CD4-positive, alpha-beta T cell treated with Interleukin-12 subunit alpha and Interleukin-12 subunit beta, for 1 hour (primary cell): ENCODE data around the gene TMEM245.

Experiments
- DNase-seq: peaks from one replicate; pipeline ENCODE4 v3.0.0-alpha.2; 2020

Gene TMEM245

DNA sequence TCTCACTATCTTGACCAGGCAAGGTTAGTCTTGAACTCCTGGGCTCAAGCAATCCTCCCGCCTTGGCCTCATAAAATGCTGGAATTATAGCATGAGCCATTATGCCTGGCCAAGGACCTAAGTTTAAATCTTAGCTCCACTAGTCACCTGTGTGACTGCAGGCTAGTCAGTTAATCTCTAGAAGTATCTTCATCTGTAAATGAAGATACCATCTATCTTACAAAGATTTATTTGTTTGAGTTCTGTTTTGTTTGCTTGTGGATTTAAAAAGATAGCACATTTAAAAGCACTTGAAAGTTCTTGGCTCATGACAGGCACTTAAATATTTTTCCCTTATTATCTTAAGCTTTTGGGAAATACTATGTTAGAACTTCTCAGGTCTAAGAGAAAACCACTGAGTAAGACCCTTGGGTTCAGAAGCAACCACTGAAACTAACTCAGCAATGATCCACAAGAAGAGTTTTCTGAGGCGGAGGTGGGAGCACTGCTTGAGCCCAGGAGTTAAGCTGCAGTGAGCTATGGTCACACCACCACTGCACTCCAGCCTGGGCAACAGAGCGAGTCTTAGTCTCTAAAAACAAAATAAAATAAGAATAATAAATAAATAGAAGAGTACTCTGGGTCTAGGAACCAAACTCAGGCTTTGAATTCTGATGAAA, 19.1 kb downstream of the TMEM245 start:
- DNase-seq: no peak

DNA sequence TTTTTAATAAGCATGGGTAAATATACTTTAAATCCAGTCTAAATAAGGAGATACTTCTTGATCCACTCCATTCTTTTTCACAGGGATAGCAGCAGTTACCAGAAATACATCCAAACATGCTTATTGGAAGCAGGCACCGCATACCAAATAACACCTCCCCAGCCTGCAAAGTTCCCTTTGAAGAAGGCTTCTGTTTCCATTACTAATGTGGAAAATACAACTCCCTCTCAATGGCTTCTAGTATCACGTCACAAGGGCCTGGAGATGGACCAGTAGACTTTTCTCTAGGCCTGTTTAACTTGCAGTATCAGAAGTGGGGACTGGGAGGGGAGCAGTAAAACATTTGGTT, 20.8 kb downstream of the TMEM245 start:
- no peak for DNase-seq

DNA sequence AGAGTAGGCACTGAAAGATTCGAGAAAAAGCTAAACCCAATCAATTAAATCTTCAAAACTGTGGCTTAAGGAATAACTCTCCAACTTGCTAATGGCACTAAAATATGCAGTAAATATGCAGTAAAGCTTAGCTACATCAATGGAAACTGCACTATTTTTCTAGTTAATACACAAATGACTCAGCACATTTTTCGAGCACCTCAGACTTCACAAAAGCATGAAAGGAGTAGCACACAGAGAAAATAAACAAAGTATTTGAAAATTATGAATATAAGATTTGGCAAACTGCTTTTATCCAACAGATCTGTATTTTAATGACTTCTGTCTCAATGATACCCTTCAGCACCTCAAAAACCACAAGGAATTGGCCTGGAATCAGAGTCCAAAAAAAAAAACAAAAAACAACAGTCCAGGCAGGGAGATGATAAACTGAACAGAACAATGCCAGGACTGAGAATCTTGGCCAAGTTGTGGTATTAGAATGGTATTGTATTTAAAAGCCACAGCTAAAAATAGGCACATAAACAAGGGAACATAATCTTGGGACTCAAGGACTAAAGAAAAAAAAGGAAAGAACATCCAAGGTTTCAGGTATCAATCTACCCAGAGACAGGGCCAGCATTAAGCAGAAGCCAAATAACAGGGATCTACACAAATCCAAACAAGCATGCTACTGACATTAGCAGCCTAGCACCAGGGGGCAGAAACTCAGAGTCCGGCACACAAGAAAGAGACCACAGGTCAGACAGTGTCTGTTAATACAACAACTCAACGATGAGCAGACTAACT, 21.4 kb downstream of the TMEM245 start:
- no peak for DNase-seq

- DNase-seq: no peak
Observed at GRCh38 chr9:109097146-109097545, 22.6 kb downstream of the TMEM245 start.

DNA sequence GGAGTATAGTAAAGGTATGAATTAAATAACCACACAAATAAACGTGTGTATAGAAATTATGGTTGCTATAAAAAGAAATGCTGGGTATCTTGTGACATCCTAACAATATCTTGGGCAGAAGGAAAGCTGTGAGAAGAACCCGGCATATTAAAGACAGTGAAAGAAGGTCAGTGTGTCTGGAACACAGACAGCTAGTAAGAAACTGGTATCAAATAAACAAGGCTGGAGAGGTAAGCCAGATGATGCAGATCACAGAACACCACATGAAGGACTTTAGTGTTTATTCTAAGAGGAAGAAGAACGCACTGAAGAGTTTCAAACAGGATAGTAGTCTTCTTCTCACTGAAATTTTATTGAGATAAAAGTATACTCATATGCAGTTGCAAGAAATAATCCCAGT, 24.4 kb downstream of the TMEM245 start:
- DNase-seq: no peak

GRCh38 chr9:109094268-109094667, 25.5 kb downstream of the TMEM245 start:
- no peak for DNase-seq

DNA sequence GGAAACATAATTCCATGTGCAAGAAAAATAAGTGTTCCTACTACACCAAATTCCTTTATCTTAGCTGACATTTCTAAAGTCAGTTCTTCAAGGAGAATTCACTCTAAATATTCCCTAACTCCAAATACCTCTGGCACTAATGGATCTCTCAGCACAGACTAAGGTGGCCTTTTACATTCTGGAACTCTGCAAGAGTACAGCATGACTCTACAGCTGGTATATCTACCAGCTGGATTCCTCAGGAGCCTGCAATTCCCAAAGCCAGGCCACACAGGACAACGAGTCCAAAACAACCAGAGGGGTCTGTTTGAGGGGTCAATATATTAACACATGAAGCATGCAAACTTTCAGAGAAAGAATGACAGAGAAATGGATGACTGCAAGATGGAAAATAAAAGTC, 27.2 kb downstream of the TMEM245 start:
- DNase-seq: no peak

DNA sequence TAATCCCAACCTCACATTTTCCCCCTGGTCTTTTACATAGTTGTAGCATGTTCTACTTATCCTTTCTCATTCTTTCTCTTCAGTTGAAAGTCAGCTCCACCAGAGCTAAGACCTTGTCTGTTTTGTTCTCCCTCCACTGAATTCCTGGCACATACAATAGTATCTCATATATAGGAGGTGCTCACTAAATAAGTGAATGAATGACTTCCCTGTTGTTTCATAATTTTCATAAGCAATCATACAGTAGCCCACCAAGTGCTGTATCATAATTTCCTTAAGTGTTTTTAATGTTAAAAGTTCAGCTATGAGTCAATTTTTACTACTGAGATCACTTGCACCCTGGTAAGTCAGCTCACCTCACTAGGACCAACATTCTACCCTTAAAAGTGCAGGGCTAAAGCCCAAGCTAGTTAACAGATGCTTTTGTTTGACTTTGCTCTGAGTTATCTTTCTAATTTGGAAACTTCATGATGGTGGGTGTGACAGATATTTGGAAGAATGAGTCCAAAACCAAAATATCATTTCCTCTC, 27.6 kb downstream of the TMEM245 start:
- no peak for DNase-seq

DNA sequence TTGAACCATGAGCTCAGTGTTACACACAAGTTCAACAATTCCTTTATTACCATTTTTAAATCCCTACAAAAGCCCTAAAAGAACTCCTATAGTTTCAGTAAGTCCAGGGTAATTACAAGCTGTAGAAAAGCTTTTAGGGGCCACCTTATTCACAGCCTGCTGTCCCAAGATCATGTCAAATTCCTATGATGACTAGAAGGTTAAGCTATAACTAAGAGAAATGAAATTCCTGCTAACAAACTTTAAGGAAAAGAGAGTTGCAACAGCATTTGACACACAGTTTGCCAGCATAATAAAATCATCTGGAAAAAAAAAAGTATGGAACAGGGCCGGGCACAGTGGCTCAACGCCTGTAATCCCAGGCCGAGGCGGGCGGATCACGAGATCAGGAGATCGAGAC, 31.5 kb downstream of the TMEM245 start:
- DNase-seq: no peak

DNA sequence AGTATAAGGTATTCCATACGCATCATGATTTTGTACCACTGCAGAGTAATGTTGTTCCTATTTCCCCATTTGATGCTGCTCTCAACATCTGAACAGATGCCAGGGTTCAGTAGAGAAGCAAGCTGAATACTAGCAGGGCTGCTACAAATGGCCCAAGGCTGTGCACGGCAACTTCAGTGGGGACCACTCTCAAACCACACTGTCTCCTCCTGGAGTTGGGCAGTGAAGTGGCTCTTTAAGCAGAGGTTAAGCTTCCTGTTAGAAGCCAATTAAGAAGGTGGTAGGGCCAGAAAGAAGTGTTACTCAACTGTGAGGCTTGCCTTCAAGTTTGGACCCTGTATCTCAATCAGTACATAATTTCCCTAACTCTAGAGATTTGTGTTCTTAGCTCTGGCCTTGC, 32.0 kb downstream of the TMEM245 start:
- no peak for DNase-seq

DNA sequence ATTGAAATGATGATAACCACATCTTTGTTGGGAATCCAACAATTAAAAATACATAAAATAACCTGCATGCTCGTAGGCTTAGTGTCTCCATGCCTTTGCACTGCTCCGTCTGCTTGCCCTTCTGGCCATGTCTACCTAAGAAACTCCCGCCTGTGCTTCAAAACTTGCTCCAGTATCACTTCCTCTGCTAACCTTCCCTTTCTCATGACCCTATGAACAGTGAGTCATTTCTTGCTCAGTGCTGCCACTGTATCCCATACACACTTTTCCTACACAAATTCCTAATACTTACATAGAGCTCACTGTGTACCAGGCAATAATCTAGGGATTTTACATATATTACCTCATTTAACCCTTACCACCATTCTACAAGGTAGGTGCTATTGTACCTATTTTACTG, 33.5 kb downstream of the TMEM245 start:
- DNase-seq: no peak

DNA sequence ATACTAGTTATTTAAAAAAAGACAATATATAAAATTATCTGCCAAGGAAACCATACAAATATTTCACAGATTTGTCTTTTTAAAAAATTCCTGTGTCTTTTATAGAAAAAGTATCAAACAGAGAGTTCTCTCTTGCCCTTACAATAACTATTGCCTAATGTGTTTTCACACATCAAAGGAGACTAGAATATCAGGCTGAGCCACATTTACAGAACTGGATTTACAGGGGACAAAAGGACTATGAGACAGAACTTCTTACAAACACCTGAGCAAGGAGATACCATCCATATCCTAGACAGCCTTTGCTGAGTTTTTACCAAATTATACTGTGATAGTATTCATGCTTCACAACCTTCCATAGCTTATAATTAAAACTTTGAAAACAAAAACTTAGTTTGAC, 34.2 kb downstream of the TMEM245 start:
- no peak for DNase-seq

GRCh38 chr9:109083813-109084405, 35.8 kb downstream of the TMEM245 start:
- DNase-seq: no peak

DNA sequence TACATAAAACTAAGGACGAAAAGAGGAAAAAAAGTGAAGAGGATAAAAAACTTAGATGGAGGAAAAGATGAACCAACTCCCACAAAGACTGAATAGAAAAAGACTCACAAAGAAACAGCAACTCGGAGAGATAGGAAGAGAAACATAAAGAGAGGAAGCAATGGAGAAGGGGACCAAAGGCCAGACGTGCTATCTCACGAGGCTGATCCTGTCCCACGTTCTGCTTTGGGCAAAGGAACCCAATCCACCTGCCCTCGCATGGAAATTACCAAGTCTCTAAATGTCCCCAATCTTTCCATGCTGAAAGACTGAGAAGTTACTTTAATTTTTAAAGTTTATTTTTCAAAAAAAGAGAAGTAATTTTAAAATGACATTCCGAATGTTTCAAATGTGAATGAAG, 36.6 kb downstream of the TMEM245 start:
- no peak for DNase-seq

DNA sequence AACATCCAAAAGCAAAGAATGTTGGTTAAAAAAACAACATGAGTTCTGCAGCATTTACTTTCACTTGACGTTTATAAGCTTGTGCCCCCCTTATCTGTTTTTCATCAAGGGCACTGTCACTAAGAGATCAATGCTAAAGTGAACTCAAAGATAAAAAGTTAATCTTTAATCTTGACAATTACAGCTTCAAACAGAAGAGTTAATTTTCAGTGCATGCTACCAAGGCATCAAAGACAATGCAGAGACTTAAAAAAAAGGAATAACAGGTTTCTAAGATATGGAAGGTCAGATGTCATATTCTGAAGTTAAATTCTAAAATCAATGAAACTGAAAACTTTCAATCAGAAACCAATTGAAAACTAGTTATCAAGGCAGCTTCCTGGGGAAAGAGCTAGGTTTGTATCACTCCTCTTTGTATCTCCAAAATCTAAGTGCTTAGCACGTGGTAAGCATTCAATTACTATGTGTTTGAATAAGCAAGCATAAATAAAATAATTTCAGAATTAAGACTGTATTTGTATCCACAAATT, 37.6 kb downstream of the TMEM245 start:
- no peak for DNase-seq

DNA sequence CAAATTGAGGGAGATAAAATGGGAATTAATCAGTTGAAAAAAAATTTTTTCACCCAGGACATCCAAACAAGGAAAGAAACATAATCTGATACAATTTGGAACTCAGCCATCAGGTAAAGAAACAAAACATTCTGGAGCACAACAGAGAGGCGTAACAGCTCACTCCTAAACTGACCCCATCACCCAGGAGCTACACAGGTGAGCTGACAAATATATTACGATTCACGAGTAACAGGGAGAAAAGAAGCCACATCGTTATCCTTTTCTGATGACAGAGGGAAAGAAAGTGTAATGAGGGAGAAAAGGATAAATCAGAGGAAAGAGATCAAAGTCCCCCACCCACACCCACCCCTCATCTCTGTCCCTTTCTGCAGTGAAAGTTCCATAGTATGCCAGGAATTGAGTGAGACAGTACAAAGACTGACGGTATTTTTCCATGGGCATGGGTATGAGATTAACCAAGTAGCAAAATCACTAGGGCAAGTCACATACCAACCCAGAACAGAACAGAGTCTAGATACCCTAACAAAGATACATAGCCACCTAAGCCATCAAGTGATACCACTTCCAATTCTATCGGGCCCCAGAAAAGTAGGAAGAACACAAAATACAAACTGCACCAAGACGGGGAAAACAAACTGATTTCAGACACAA, 45.4 kb downstream of the TMEM245 start:
- DNase-seq: no peak

- DNase-seq: no peak
Observed at GRCh38 chr9:109072821-109073435, 46.8 kb downstream of the TMEM245 start.

DNA sequence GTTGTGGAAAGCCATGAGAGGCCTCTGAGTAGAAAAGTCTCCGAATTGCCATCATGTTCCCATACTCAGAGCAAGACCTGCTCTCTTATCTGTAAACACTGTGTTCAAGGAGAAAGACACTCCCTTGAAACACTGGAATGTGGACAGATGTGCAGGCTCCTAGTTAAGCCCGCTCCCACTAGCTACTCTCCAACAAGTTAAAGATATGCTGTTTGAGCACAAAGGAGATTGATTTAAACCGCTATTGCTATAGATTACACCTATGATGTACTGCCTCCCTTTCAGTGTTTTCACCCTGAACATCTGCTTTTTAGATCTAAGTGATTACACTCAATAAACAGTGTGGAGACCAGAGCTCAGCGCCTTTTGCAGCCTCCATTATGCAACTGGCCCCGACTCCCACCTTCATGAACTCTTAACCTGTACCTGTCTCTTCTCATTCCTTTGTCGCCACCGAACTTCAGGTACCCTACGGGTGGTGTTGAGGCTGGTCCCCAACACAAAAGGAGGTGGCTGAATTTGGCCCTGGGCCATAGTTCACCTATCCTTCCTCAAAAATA, 47.5 kb downstream of the TMEM245 start:
- DNase-seq: no peak

- no peak for DNase-seq
Observed at GRCh38 chr9:109068764-109069163, 51.0 kb downstream of the TMEM245 start.

DNA sequence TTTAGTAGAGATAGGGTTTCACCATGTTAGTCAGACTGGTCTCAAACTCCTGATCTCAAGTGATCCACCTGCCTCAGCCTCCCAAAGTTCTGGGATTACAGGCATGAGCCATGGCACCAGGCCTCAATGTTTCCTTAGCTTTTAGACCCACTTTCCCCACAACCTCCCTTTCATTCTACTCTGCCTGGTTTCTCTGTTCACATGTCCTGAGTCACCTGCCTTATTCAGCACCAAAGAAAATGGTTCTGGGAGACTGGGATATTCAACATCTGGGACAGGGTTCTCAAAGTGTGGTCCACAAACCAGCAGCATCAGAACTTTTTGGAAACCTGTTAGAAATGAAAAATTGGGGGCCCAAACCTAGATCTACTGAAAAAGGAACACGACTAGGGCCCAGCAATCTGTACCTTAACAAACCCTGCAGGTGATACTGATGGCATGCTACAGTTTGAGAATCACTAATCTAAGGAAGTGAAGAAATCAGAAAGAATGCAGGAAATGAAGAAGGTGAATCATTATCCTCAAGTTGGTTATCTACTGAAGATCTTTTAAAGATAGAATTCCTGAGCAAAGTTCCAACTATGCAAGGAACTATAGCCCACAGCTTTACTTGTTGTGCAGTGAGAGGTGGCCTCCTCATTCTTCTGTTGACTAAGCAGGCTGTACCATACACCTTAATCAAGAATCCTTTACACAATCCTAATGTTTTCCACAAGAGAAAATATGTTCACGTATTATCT, 54.6 kb downstream of the TMEM245 start:
- no peak for DNase-seq

DNA sequence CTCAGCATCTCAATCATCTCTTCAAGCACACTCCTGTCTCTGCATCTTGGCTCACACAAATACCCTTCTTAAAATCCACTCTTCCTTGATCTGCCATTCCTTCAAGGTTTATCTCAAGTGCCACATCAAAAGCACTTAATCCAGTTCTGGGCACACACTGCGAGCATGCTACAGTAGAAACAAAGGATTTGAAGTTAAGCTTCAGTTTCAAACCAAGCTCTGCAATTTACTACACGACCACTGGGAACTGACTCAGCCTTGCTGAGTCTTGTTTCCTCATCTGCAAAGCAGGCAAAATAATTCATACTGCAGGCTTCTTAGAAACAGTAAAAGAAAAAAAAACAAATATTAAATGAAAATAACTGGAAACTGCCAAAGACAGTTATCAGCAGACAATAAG, 56.0 kb downstream of the TMEM245 start:
- DNase-seq: no peak

DNA sequence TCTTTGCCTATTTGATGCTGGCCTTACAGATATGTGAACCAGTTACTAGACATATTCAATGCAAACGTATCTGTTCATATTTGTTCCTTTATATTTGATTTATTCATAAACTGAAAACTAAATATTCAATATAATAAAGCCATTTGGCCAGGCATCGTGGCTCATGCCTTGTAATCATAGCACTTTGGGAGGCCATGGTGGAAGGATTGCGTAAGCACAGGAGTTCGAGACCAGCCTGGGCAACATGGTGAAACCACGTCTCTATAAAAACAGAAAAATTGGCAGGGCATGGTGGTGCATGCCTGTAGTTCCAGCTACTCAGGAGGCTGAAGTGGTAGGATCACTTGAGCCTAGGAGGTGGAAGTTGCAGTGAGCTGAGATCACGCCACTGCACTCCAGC, 57.2 kb downstream of the TMEM245 start:
- no peak for DNase-seq
